SK-N-SH treated with all-trans-retinoic acid at 6 μM for 48 hours (cell line): ENCODE measurements around the gene ACOT2.

Experiments
- BACH2 ChIP-seq: fragments of 250-450 bp; sonication (Bioruptor Pico); IDR thresholded peaks from 2 replicates; pipeline ENCODE4 v1.9.0; 2021; ENCODE audit warnings: mild to moderate bottlenecking, borderline replicate concordance
- ISL1 ChIP-seq: fragments of 250-450 bp; sonication (Bioruptor Pico); IDR thresholded peaks from 2 replicates; pipeline ENCODE4 v2.1.2; 2022; ENCODE audit warnings: mild to moderate bottlenecking, moderate library complexity

GRCh38 chr14:73567951-73568885, 795 bp upstream of the ACOT2 start:
- TF ChIP-seq ISL1 (no peak), BACH2 (CRISPR knock-in tag) (no peak)
